ENCODE measurements around the gene ELF5.

Gene ELF5

DNA sequence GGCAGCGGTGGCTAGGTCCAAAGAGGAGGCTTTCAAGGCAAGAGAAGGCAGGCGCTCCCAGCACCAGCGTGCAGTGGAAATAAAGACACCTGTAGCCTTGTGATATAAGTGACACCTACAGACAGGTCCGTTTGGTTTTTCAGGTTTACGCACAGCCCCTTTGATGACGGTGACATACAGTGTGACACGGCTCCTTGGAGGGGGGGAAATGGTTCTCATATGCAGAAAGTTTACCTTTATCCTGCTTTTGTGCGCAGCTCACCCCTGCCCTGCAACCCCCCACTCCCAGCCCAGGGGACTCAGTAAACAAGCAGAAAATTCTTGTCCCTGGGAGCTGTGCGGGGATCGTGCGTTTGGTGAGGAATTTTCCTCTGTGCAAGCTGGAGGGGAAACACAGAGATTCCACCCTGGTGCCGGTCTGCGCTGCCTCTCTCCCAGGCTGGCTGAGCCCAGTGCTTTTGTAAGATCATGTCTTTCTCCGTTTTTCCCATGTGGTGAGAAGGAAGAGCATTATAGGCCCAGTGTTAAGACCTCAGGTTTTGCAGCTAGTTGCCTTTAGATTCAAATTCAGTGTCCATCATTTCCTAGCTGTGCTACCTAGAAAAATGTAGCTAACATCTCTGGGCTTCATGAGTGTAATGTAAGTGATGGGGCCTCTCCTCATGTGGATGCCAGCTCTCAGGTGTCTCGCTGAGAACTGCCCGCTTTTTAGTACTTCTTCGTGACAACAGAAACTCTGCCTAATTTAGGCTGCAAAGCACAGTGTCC lies at the start of gene ELF5:
TSS of gene ELF5 (minus strand) at position 113 of the 768 bp plus-strand sequence. CDS start 8,045 bp downstream, outside the sequence.
- DNase-seq, result no peak

DNA sequence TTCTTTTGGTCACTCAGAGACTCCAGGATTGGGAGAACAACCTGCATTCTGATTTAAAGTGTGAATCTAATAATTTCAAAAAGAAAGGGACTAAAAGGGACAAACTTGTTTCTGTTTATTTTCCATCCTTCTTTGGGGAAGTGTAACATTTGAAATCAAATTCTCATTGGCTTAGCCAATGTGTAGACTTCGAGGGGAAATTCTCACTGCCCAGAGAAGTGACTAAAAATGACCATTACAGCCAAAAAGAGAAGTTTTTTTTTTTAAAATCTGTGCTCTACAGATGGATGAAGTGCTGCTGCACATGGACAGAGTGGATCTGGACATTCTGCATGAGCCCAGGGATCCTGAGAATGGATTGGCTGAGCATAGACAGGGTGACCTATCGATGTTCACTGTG lies 49.4 kb upstream of the ELF5 start:
- DNase-seq, result no peak

DNA sequence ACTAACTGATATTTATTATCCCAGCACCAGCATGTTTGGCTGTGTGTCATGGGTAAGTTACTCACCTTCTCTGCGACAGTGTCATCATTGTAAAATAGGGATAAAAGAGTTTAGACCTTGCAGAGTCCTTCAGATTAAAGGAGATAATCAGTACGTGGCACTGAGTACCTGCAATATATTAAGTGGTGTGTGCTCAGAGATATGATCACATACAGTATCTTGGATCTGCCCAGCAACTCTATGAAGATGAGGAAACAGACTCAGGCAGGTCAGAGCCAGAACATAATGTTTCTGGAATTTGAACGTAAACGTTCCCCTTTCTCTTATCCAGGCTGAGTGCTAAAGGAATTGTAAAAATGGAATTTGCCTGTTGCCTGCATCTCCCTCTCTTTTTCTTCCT lies 46.9 kb upstream of the ELF5 start:
- no peak for DNase-seq

- no peak for DNase-seq
Measured at GRCh38 chr11:34558673-34559072, 45.1 kb upstream of the ELF5 start.

- DNase-seq, result no peak
Measured at GRCh38 chr11:34558211-34558610, 44.6 kb upstream of the ELF5 start.

DNA sequence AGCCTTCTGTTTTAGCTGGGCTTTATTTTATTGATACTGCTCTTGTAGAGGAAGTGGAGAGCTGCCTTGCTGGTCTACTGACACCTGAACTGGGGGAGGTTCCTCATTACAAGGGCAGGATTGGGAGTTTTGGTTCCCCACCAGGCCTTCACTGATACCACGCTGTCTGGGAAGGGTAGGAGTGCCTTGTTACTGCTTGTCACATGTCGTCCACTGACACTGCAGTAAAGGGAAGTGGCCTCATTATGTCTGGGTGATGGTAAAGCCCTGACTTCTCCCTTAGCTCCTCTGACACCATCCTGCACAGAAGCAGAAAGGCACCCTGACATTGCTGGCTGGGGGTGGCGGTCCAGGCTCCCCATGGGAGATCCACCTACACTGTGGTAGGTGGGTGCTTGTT lies 38.7 kb upstream of the ELF5 start:
- DNase-seq, result no peak

DNA sequence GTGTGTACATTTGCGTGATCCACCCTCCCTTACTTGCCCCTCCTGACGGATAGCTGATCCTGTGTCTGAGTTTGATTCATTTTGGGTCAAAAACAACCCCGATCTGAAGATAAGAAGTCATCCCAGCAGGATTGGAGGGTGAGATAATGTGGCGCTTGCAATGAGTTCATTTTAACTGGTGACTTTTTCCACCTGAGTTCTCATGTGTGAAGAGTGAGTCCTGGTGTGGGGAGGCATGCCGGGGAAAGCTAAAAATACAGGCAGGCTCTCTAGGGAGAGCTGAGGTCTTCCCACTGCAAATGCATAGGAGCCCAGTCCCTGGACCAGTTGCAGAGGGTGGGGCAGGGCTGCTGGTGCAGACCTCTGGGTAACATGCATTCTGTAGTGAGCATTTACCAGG lies 35.7 kb upstream of the ELF5 start:
- no peak for DNase-seq

- DNase-seq, result no peak
Measured at GRCh38 chr11:34548278-34548677, 34.7 kb upstream of the ELF5 start.

- no peak for DNase-seq
Measured at GRCh38 chr11:34546511-34547209, 33.1 kb upstream of the ELF5 start.

GRCh38 chr11:34542089-34542488 lies 28.5 kb upstream of the ELF5 start:
- DNase-seq, result no peak

GRCh38 chr11:34540870-34541269 lies 27.3 kb upstream of the ELF5 start:
- DNase-seq, result no peak

GRCh38 chr11:34537636-34538035 lies 24.0 kb upstream of the ELF5 start:
- DNase-seq, result no peak

GRCh38 chr11:34536056-34536455 lies 22.5 kb upstream of the ELF5 start:
- DNase-seq, result no peak

- no peak for DNase-seq
Measured at GRCh38 chr11:34534826-34535225, 21.2 kb upstream of the ELF5 start.

DNA sequence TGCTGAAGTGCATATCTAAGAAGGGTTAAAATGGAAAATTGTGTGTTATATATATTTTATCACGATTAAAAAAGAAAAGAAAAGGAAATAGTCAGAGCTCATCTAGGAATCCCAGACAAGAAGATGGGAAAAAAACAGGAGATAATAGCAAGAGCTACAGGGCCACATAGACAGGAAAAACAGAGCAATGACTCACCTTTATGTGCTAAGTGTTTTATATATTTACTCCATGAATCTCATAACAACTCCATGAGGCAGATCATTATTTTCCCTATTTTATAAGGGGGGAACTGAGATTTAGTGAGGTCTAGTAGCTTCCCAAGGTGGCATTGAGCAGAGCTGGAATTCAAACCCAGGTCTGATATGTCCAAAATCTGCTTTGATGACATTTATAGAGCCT lies 18.1 kb upstream of the ELF5 start:
- no peak for DNase-seq

DNA sequence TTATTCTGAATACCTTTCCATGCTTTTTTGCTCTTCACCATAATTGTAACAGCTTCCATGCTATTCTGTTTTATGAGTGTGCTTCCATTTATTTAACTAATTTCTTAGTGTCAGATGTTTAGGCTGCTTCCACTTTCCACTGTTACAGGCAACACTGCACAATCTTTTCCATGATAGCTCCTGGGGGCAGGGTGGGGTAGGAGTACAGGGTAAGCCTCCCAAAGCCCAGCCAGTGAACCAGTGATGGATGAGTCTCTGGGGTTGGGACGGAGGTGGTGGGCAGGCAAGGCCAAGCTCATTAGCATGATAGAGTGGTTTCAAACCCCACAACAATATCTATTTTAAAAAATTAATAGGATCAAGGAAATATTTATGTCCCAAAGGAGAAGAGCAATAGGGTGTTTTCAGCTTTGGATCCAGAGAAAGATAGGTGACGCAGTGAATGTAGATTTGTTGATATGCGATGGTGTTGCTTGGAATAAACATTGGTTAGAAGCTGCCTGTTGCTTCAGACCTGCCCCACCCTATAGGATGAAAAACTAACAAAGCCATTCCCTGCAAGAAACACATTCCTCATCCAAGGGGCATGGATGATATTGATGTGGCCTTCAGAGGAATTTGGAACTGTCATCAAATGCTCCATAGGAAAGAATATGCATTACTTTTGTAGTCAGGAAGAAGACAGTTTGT lies 17.1 kb upstream of the ELF5 start:
- no peak for DNase-seq

- no peak for DNase-seq
Measured at GRCh38 chr11:34529643-34530042, 16.0 kb upstream of the ELF5 start.

DNA sequence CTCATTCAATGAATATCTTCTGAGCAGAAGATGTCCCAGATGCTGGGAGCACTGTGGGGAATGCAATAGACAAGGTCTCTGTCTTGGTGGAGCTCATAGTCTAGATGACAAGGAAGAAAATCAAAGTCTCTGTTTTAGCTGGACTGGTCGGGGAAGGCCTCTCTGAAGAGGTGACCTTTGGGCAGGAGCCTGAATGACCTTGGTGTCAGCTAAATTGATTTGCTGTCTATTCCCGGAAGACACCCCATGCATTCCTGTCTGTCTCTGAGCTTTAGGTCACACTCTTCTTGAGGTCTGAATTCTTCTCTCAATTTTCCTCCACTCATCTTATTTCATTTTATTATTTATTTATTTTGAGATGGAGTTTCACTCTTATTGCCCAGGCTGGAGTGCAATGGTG lies 14.5 kb upstream of the ELF5 start:
- DNase-seq, result no peak

DNA sequence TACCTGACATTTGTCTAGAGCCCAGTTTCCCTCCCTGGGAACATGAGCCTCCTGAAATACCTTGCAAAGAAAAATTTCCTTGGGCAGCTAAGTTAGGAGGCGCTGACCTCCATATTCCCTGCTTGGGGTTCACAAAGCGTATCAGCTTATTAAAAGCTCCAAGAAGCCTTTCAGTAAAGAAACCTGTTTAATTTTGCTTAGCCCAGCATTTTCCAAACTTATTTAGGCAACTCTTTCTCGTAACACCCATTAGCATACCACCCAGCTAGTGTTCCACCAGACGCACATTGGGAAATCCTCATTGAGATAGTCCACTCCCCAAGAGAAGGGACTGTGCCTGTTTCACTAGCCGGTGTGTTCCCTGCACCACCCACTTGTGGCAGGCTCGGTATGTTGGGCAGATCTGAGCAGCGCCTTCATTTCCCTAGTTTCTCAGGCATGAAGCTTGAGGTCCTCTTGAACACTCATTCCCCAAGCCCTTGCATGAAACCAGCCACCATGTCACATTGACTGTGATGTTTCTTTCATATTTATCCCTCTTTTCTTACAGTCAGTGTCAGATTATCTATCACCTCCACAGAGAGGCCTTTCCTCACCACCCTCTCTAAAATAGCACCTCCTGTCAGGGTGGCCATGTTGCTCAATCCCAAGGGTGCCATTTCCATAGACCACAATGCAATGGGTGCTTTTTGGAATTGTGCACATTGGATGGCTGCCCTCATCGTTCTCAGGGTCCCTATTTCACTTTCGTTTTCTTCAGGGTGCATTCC lies 12.5 kb upstream of the ELF5 start:
- no peak for DNase-seq

GRCh38 chr11:34525098-34525497 lies 11.5 kb upstream of the ELF5 start:
- no peak for DNase-seq

- no peak for DNase-seq
Measured at GRCh38 chr11:34524696-34525095, 11.1 kb upstream of the ELF5 start.

- no peak for DNase-seq
Measured at GRCh38 chr11:34523053-34523452, 9.5 kb upstream of the ELF5 start.

DNA sequence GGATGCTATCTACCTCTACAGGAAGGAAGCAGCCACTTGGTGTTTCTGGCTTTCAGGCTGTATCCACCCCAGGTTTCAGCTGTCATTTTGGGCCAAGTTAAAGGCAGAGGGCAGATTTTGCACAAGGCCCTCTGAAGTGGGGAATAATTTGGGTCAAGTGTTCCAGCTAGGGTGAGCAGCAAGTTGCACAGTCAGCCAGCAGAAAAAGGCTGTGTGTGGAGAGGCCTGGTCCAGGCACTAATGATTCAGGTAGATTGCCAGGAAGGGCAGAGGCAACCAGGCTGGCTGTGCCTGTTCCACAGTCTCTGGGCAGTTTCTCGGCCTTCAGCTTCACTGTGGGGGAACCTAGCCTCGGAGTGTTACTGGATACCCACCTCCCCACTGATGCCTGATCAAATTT lies 8.6 kb upstream of the ELF5 start:
- no peak for DNase-seq
